ENCODE measurements around the gene CBX2.
"Not testable (repeated sequence)": the region's sequence is repeated elsewhere in the genome, so short reads cannot be mapped to it uniquely, and the experiment has no call there.

CBX2 gene

GRCh38 chr17:79772726-79773125, 5.2 kb upstream of the CBX2 start:
- not testable (repeated sequence) for DNase-seq

GRCh38 chr17:79774561-79774975, 3.4 kb upstream of the CBX2 start:
- DNase-seq: no peak

GRCh38 chr17:79775632-79776031, 2.3 kb upstream of the CBX2 start:
- DNase-seq: no peak

GRCh38 chr17:79776376-79777119, 1.4 kb upstream of the CBX2 start:
- no peak for DNase-seq

- DNase-seq: peak; percentile 79
Measured at GRCh38 chr17:79777120-79777893, 641 bp upstream of the CBX2 start.

GRCh38 chr17:79778504-79779083, 646 bp downstream of the CBX2 start:
- no peak for DNase-seq

- DNase-seq: no peak
Measured at GRCh38 chr17:79779084-79779529, 1.2 kb downstream of the CBX2 start.

- DNase-seq: no peak
Measured at GRCh38 chr17:79779661-79780365, 1.9 kb downstream of the CBX2 start.

- no peak for DNase-seq
Measured at GRCh38 chr17:79781012-79781650, 3.2 kb downstream of the CBX2 start.

GRCh38 chr17:79781736-79782575, 4.0 kb downstream of the CBX2 start:
- DNase-seq: no peak

- DNase-seq: no peak
Measured at GRCh38 chr17:79783891-79784290, 5.9 kb downstream of the CBX2 start.

GRCh38 chr17:79784353-79785016, 6.5 kb downstream of the CBX2 start:
- DNase-seq: no peak

GRCh38 chr17:79785017-79785899, 7.3 kb downstream of the CBX2 start:
- no peak for DNase-seq

- DNase-seq: no peak
Measured at GRCh38 chr17:79785900-79786810, 8.2 kb downstream of the CBX2 start.

GRCh38 chr17:79786930-79787643, 9.1 kb downstream of the CBX2 start:
- no peak for DNase-seq

- DNase-seq: no peak
Measured at GRCh38 chr17:79788455-79788854, 10.5 kb downstream of the CBX2 start.

- DNase-seq: no peak
Measured at GRCh38 chr17:79788989-79789942, 11.3 kb downstream of the CBX2 start.
